Osteocyte (in vitro differentiated cells): ENCODE measurements around the gene SCN2A. TPM values are rescaled to one million over a fixed set of nuclear protein-coding genes. Genes with fewer than 3 reads are reported as not detected.

Experiments used
- DNase-seq: peaks from one replicate; pipeline ENCODE4 v3.0.0; 2021; ENCODE audit warnings: mixed read lengths; ENCODE audit not compliant: unreplicated experiment; ENCODE audit errors: extremely low spot score
- H3K27ac Mint-ChIP-seq: one replicate; pipeline ENCODE4 v1.8.0; 2021; ENCODE audit warnings: mild to moderate bottlenecking, mixed read lengths; ENCODE audit not compliant: unreplicated experiment
- H3K27me3 Mint-ChIP-seq: one replicate; pipeline ENCODE4 v1.8.0; 2021; ENCODE audit warnings: mixed read lengths; ENCODE audit not compliant: unreplicated experiment
- H3K36me3 Mint-ChIP-seq: one replicate; pipeline ENCODE4 v1.8.0; 2021; ENCODE audit warnings: mixed read lengths; ENCODE audit not compliant: unreplicated experiment
- H3K4me1 Mint-ChIP-seq: one replicate; pipeline ENCODE4 v1.8.0; 2021; ENCODE audit warnings: mixed read lengths; ENCODE audit not compliant: unreplicated experiment
- H3K4me3 Mint-ChIP-seq: one replicate; pipeline ENCODE4 v1.8.0; 2021; ENCODE audit warnings: mild to moderate bottlenecking, moderate library complexity, mixed read lengths; ENCODE audit not compliant: unreplicated experiment
- H3K9me3 Mint-ChIP-seq: one replicate; pipeline ENCODE4 v1.8.0; 2021; ENCODE audit warnings: mixed read lengths; ENCODE audit not compliant: unreplicated experiment
- CTCF ChIP-seq: fragments of 200-600 bp; sonication (generic); IDR thresholded peaks from 2 replicates; pipeline ENCODE4 v1.5.0; 2021; ENCODE audit warnings: antibody characterized with exemption, mild to moderate bottlenecking, moderate library complexity
- total RNA-seq: library from RNA; stranded (reverse); gene quantifications from 2 replicates; pipeline ENCODE4 v1.2.1, GENCODE V29; 2021

Gene SCN2A
- total RNA-seq, 1 donor from 2014 or later: 0.24 TPM

- H3K27me3 Mint-ChIP-seq: no peaks in the 10 kb centered on the region
- no peak overlapping the region for H3K4me3 Mint-ChIP-seq
- H3K36me3 Mint-ChIP-seq: no peaks in the 10 kb centered on the region
- TF ChIP-seq CTCF: no peak
- H3K4me1 Mint-ChIP-seq: no peaks in the 10 kb centered on the region
- DNase-seq: no peak
- no peak overlapping the region for H3K27ac Mint-ChIP-seq
- no peaks in the 10 kb centered on the region for H3K9me3 Mint-ChIP-seq
These were observed 41.1 kb downstream of the SCN2A start for GRCh38 chr2:165280356-165280755.

- no peak overlapping the region for H3K27ac Mint-ChIP-seq
- H3K4me1 Mint-ChIP-seq: no peaks in the 10 kb centered on the region
- no peaks in the 10 kb centered on the region for H3K27me3 Mint-ChIP-seq
- no peak for TF ChIP-seq CTCF
- no peaks in the 10 kb centered on the region for H3K9me3 Mint-ChIP-seq
- no peak for DNase-seq
- no peak overlapping the region for H3K4me3 Mint-ChIP-seq
- no peaks in the 10 kb centered on the region for H3K36me3 Mint-ChIP-seq
These were observed 42.2 kb downstream of the SCN2A start for GRCh38 chr2:165281387-165281786.

- H3K27me3 Mint-ChIP-seq: peaks cover 2% of the 10 kb centered on the region
- no peak overlapping the region for H3K27ac Mint-ChIP-seq
- DNase-seq: no peak
- H3K4me1 Mint-ChIP-seq: no peaks in the 10 kb centered on the region
- no peak overlapping the region for H3K4me3 Mint-ChIP-seq
- H3K9me3 Mint-ChIP-seq: no peaks in the 10 kb centered on the region
- TF ChIP-seq CTCF: no peak
- H3K36me3 Mint-ChIP-seq: no peaks in the 10 kb centered on the region
These were observed 44.1 kb downstream of the SCN2A start for GRCh38 chr2:165283342-165283741.

GRCh38 chr2:165287094-165287778 lies 48.0 kb downstream of the SCN2A start:
- no peak for DNase-seq
- Mint-ChIP-seq H3K36me3 (no peaks in the 10 kb centered on the region), H3K27ac (no peak overlapping the region), H3K4me3 (no peak overlapping the region), H3K9me3 (no peaks in the 10 kb centered on the region), H3K4me1 (no peaks in the 10 kb centered on the region), H3K27me3 (peaks cover 14% of the 10 kb centered on the region)
- TF ChIP-seq CTCF: no peak

GRCh38 chr2:165289069-165289468 lies 49.9 kb downstream of the SCN2A start:
- H3K4me1 Mint-ChIP-seq: peaks cover under 1% of the 10 kb centered on the region
- no peak for TF ChIP-seq CTCF
- no peaks in the 10 kb centered on the region for H3K36me3 Mint-ChIP-seq
- H3K4me3 Mint-ChIP-seq: no peak overlapping the region
- peaks cover 20% of the 10 kb centered on the region for H3K27me3 Mint-ChIP-seq
- no peak for DNase-seq
- H3K27ac Mint-ChIP-seq: no peak overlapping the region
- no peaks in the 10 kb centered on the region for H3K9me3 Mint-ChIP-seq
